ENCODE results near the gene PRPF40A.
A peak's percentile ranks its signal among the peaks of the same experiment; 100 is the strongest.
"Not testable (repeated sequence)": the region's sequence is repeated elsewhere in the genome, so short reads cannot be mapped to it uniquely, and the experiment has no call there.

PRPF40A gene

DNA sequence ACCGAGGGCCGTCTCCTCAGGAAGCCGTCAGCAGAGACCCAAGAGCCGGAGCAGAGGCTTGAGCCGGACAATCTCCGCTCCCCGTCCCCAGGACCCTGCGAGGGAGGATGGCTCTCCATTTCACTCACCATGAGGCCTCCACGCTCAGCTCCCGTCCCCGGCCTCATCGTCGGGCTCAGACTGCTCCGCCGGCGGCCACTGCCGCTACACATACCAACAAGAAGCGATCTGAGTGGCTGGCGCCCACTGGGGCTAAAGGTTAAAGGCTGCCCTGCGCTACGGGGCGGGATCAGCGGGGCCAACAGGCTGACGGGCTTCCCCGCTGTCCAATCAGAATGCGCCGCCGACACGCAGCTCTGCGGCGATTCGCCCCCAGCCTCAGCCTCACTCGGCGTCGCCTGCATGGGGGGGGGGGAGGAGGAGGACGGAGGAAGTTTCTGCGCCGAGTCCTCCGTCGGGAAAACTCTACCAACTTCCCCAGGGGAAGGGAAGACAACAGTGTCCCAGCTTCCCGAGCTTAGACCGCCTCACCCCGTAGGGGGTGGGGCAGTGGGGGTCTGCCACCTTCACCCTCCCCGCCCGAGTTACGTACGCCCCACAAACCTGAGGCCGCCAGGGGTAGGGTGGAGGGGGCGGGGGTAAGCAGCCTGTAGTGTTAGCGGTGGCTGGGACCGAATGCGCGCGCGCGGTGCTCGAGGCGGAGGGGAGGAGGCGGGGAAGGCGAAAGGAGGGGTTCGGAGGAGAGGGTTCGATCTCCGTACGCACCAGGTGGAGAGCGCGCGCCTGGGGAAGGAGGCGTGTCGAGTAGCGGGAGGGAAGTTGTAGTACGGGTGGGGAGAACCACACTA lies at the start of gene PRPF40A:
TSS of gene PRPF40A (minus strand) at position 234 of the 848 bp plus-strand sequence. CDS start at position 212, 22 bp downstream.
- DNase-seq: peak; percentile 99

DNA sequence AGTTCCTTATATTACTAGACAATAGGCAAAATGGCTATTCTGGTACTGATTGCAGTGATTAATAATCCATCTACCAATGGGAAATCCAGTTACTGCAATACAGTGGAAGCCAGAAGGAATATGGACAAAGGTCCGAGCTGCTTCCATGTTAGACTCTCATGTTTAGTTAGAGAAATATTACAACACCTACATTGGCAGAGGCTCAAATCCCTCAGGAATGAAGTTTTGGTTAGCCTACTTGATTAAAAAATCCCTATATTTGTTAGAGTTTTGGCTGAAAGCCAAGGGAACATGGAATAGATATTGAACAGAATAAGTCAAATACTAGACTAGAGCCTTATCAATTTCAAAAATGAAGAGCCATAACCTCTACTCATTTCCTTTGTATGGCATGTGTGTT lies 49.7 kb upstream of the PRPF40A start:
- no peak for DNase-seq

- DNase-seq: no peak
These were observed 46.4 kb upstream of the PRPF40A start for GRCh38 chr2:152763651-152764050.

GRCh38 chr2:152763208-152763607 lies 45.9 kb upstream of the PRPF40A start:
- not testable (repeated sequence) for DNase-seq

DNA sequence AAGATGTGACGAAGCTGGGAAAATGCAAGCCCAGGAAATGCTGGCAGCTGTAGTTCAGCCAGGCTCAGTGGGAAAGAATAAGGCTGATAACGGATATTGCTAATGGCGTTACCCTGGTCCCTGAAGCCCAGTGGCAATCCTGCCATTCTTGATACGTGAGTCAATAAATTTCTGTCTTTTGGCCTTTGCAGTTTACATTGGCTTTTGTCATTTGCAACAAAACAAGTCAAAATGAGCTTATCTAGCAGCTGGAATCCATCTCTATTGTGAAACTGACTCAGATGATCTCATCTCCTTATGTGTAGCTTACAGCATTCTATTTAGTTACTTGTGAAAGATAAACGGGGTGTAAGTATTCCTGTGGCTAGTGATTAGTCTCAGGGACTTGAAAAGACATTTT lies 44.9 kb upstream of the PRPF40A start:
- DNase-seq: no peak

- no peak for DNase-seq
These were observed 44.0 kb upstream of the PRPF40A start for GRCh38 chr2:152761214-152761613.

GRCh38 chr2:152759290-152760072 lies 42.2 kb upstream of the PRPF40A start:
- DNase-seq: no peak

DNA sequence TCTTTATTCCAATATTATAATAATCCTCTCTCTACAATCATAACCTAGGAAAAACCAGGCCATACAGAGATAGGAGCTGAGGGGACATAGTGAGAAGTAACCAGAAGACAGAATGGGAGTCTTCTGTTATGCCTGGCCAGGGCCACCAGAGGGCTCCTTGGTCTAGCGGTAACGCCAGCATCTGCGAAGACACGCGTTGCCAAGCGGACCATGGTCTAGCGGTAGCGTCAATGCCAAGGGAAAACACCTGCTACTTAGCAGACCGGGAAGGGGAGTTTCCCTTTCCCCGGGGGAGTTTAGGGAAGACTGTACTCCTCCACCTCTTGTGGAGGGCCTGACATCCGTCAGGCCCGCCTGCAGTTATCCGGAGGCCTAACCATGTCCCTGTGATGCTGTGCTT lies 37.8 kb upstream of the PRPF40A start:
- peak; percentile 8 for DNase-seq

GRCh38 chr2:152747751-152748150 lies 30.5 kb upstream of the PRPF40A start:
- not testable (repeated sequence) for DNase-seq

DNA sequence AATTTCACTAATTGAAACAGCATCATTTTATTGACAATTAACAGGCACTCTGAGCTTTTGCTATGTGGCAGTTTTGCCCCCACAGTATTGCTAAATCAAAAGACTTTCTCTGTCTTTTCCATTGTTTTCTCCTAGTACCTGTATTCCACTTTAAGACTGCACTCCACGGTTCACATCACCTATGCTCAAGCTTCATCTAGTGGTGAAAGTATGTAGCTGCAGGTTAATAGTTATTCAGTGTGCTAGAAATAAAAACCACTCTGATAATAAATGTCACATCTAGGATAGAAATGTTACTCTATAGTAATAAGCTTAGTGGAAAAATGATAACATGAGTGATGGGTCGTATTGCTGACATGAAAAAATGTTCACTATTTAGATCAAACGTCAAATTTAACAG lies 25.7 kb upstream of the PRPF40A start:
- no peak for DNase-seq

DNA sequence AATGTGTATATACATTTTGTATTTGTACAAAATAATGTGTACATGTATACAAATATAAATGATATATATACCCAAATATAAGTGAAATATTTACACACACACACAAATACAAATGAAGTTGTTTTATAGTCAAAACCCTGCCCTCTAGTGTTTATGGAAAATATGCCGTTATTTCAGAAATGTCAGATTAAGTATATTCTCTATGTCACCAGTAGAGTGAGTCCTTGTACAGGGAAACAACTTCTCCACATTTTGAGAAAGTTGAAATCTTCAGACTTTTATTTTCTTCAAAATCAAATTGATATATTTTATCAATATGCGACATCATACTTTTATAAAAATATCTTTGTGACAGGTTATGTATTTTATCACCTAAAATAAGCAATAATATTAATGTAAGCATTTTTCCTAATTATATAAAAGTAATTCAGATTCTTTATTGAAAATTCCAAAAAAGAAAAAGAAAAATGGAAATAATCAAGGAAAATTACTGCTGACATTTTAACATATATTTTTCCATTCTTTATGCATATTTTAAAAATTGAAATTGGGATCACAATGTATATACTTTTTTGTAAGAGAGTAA lies 23.6 kb upstream of the PRPF40A start:
- DNase-seq: no peak

DNA sequence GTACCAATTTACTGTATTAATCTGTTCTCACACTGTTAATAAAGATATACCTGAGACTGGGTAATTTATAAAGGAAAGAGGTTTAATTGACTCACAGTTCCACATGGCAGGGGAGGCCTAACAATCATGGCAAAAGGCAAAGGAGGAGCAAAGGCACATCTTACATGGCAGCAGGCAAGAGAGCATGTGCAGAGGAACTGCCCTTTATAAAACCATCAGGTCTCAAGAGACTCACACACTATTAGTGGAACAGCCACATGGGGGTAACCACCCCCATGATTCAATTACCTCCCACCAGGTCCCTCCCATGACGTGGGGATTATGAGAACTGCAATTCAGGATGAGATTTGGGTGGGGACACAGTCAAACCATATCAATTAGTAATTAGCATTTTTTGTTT lies 22.4 kb upstream of the PRPF40A start:
- DNase-seq: not testable (repeated sequence)

DNA sequence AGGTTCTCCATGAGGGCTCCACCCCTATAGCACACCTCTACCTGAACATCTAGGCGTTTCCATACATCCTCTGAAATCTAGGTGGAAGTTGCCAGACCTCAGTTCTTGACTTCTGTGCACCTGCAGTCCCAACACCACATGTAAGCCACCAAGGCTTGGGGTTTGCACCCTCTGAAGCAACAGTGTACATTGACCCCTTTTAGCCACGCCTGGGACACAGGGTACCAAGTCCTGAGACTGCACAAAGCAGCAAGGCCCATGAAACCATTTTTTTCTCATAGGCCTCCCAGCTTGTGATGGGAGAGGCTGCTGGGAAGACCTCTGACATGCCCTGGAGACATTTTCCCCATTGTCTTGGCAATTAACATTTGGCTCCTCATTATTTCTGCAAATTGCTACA lies 21.2 kb upstream of the PRPF40A start:
- no peak for DNase-seq

- DNase-seq: not testable (repeated sequence)
These were observed 20.2 kb upstream of the PRPF40A start for GRCh38 chr2:152737509-152737908.

- DNase-seq: no peak
These were observed 13.5 kb upstream of the PRPF40A start for GRCh38 chr2:152730591-152731333.

GRCh38 chr2:152729844-152730243 lies 12.6 kb upstream of the PRPF40A start:
- no peak for DNase-seq

DNA sequence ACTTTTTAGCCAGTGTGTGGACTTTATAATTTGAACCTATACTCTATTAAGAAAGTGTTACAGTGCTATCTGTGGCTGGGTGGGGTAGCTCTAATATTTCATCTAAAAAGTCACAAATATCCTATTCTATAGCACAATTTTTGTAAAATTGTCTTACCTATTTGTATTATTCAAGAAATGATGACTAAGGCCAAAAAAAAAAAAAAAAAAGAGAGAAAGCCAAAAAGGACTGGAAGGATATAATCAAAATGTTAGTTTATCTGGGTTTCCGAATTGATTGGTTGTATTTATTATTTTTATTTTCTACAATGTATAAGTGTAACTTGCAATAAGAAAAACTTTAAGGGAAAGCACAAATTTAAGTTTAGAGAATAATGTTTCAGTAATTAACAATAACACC lies 6.7 kb upstream of the PRPF40A start:
- no peak for DNase-seq

DNA sequence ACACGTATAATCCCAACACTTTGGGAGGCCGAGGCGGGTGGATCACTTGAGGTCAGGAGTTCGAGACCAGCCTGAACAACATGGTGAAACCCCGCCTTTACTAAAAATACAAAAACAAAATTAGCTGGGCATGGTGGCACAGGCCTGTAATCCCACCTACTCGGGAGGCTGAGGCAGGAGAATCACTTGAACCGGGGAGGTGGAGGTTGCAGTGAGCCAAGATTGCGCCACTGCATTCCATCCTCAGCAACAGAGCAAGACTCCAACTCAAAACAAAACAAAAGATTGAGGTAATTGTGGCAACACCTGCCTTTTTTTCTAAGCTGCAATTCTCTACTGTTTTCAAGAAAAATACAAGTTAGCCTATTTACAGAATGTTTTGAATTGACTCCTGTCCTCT lies 5.4 kb upstream of the PRPF40A start:
- DNase-seq: not testable (repeated sequence)

GRCh38 chr2:152720794-152721193 lies 3.5 kb upstream of the PRPF40A start:
- no peak for DNase-seq

GRCh38 chr2:152718909-152719645 lies 1.8 kb upstream of the PRPF40A start:
- DNase-seq: peak; percentile 56

DNA sequence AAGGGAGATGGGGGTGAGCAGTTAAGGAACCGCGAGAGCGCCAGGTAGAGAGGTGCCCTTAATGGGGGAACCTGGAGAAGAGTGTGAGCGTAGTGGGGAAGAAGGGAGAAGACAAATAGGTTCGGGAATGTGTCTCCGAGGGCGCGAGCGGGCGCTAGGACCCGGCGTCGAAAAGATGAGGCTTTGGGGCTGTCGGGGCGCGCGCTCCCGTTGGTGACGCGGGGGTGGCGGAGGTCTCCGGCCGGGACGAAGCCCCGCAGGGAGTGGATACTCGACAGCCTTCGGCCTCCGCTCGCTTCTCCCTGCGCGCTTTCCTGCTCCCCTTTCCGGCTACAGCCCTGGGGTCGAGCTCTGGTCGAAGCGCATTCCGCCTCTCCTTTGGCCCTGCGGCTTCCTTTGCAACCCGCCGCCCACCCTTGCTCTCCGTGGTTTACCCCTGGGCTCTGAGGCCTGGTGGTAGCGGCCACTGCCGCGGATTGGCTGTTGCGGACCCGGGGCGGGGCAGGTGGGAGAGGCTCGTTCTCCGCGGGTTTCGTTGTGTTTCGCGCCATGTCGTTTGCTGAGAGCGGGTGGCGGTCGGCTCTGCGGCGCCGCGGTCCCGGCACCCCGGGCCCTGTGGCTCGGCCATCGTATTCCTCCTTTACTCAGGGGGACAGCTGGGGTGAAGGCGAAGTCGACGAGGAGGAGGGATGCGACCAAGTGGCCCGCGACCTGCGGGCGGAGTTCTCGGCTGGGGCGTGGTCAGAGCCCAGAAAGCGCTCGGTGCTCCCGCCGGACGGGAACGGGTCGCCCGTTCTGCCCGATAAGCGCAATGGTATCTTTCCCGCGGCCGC lies 1.0 kb upstream of the PRPF40A start, which contains the start of gene ARL6IP6:
TSS of gene ARL6IP6 (plus strand) at position 545 of the 833 bp plus-strand sequence. CDS start at position 550, 5 bp downstream.
- peak; percentile 95 for DNase-seq

Measured in stimulated activated CD4-positive, alpha-beta T cell treated with anti-CD3 and anti-CD28 coated beads, Interleukin-15, amount 100 ng/mL, for 24 hours (primary cell).